HCT116 (cell line): ENCODE results near the gene SLMAP. TPM values are rescaled to one million over a fixed set of nuclear protein-coding genes. Genes with fewer than 3 reads are reported as not detected.

ENCODE experiments used
- ATAC-seq: fragments of 200-7000 bp; cut with Tn5 transposase; 2 replicates; pipeline ENCODE4 v1.9.1; 2020; ENCODE audit warnings: mild to moderate bottlenecking, moderate library complexity
- BruUV-seq: library from RNA; stranded (reverse); fragments of 400-500 nt; replicated peaks from 2 replicates; lab custom pipeline; 2021; lab: Mats Ljungman, UMichigan
- CTCF ChIA-PET: fragments of 300-600 bp; sonication (Branson Sonifier 250); formaldehyde crosslinking; loops from one replicate; lab custom pipeline; 2021; ENCODE audit warnings: antibody characterized with exemption; lab: Charles Lee
- POLR2A ChIA-PET: fragments of 300-600, 350-600 bp; sonication (Branson Sonifier 250); formaldehyde crosslinking; loops from one replicate; lab custom pipeline; 2021; ENCODE audit warnings: antibody characterized with exemption; lab: Charles Lee
- RAD21 ChIA-PET, 2 experiments: fragments of 300-600 bp; sonication (Branson Sonifier 250); formaldehyde crosslinking; loops; one replicate each; lab custom pipeline; 2023; ENCODE audit warnings: low total read pairs in 2 of 2; ENCODE audit not compliant: uncharacterized antibody in 2 of 2, unreplicated experiment in 2 of 2, low non-redundant PET in 1 of 2; lab: Charles Lee
- DNase-seq: peaks from one replicate; pipeline ENCODE4 v3.0.0-alpha.2; 2010; ENCODE audit warnings: low read depth, low spot score
- H2AFZ ChIP-seq: fragments of 200-600 bp; shearing (Covaris generic), sonication (generic); 2 replicates; pipeline ENCODE4 v1.6.1; 2017; ENCODE audit warnings: low read depth, mixed run types, mixed read lengths, antibody characterized with exemption, low read length; ENCODE audit not compliant: poor library complexity, severe bottlenecking
- H3K27ac ChIP-seq: 2 replicates; pipeline ENCODE4 v1.5.1; 2012; ENCODE audit warnings: low read depth, low read length
- H3K27me3 ChIP-seq: fragments of 200-600 bp; sonication (generic); 2 replicates; pipeline ENCODE4 v1.6.1; 2016; ENCODE audit warnings: mixed run types, low read length, mixed read lengths; ENCODE audit not compliant: insufficient read depth
- H3K36me3 ChIP-seq, 2 experiments: fragments of 200-500 bp in 1 of 2; fragments of 200-600 bp in 1 of 2; sonication (Bioruptor generic) in 1 of 2; sonication (generic) in 1 of 2; 2 replicates each; pipeline versions ENCODE4 v1.5.1 to v1.6.1; 2014 to 2016; ENCODE audit warnings: low read length in 2 of 2, inconsistent platforms in 1 of 2, mixed read lengths in 1 of 2, mixed run types in 1 of 2; ENCODE audit not compliant: insufficient read depth in 2 of 2, control insufficient read depth in 1 of 2
- H3K4me1 ChIP-seq, 2 experiments: fragments of 200-600 bp in 1 of 2; sonication (generic) in 1 of 2; 2 replicates each; pipeline versions ENCODE4 v1.5.1 to v1.6.1; 2012 to 2017; ENCODE audit warnings: low read length in 2 of 2, inconsistent platforms in 1 of 2, mild to moderate bottlenecking in 1 of 2, mixed read lengths in 1 of 2, mixed run types in 1 of 2, moderate library complexity in 1 of 2; ENCODE audit not compliant: insufficient read depth in 2 of 2, control insufficient read depth in 1 of 2
- H3K4me2 ChIP-seq: fragments of 200-600 bp; sonication (generic); 2 replicates; pipeline ENCODE4 v1.6.1; 2017; ENCODE audit warnings: mixed run types, low read length, mixed read lengths
- H3K4me3 ChIP-seq, 2 experiments: fragments of 200-600 bp in 1 of 2; sonication (generic) in 1 of 2; replicated peaks in 1 of 2; 2 replicates each; pipeline ENCODE4 v1.5.1; 2011 to 2016; ENCODE audit warnings: low read length in 2 of 2, control low read depth in 1 of 2, low read depth in 1 of 2, mild to moderate bottlenecking in 1 of 2, mixed read lengths in 1 of 2, mixed run types in 1 of 2
- H3K79me2 ChIP-seq: fragments of 200-600 bp; sonication (generic); 2 replicates; pipeline ENCODE4 v1.6.1; 2017; ENCODE audit warnings: mild to moderate bottlenecking, mixed run types, low read length, moderate library complexity, mixed read lengths; ENCODE audit not compliant: insufficient read depth
- H3K9ac ChIP-seq: fragments of 200-600 bp; sonication (generic); 2 replicates; pipeline ENCODE4 v1.6.1; 2016; ENCODE audit warnings: low read length, mixed read lengths
- H3K9me2 ChIP-seq: fragments of 200-600 bp; sonication (generic), shearing (Covaris generic); 2 replicates; pipeline ENCODE4 v1.6.1; 2017; ENCODE audit warnings: mixed run types, mild to moderate bottlenecking, moderate library complexity; ENCODE audit not compliant: insufficient read depth
- H3K9me3 ChIP-seq, 2 experiments: fragments of 200-500 bp in 1 of 2; fragments of 200-600 bp in 1 of 2; sonication (Bioruptor generic) in 1 of 2; sonication (generic) in 1 of 2; 2 replicates each; pipeline ENCODE4 v1.6.1; 2014 to 2017; ENCODE audit warnings: low read length in 2 of 2, mixed read lengths in 2 of 2, inconsistent platforms in 1 of 2, low read depth in 1 of 2, mild to moderate bottlenecking in 1 of 2, mixed run types in 1 of 2, moderate library complexity in 1 of 2; ENCODE audit not compliant: control insufficient read depth in 1 of 2, insufficient read depth in 1 of 2
- H4K20me1 ChIP-seq: fragments of 200-600 bp; sonication (generic), shearing (Covaris generic); 2 replicates; pipeline ENCODE4 v1.6.1; 2017; ENCODE audit warnings: mixed run types, mild to moderate bottlenecking, moderate library complexity; ENCODE audit not compliant: insufficient read depth
- CBX3 ChIP-seq: IDR thresholded peaks from 2 replicates; pipeline ENCODE4 v1.6.1; 2012; ENCODE audit warnings: low read depth
- ELF1 ChIP-seq: IDR thresholded peaks from 2 replicates; pipeline ENCODE4 v1.6.1; 2012; ENCODE audit warnings: low read depth, borderline replicate concordance
- POLR2A ChIP-seq: IDR thresholded peaks from 2 replicates; pipeline ENCODE4 v1.7.0; 2011; ENCODE audit warnings: borderline replicate concordance; ENCODE audit not compliant: insufficient read depth, insufficient read length; ENCODE audit errors: extremely low read depth
- RAD21 ChIP-seq: IDR thresholded peaks from 2 replicates; pipeline ENCODE4 v1.6.1; 2012; ENCODE audit warnings: low read depth, mild to moderate bottlenecking
- REST ChIP-seq: IDR thresholded peaks from 2 replicates; pipeline ENCODE4 v1.6.1; 2012; ENCODE audit warnings: low read depth
- SIN3A ChIP-seq: IDR thresholded peaks from 2 replicates; pipeline ENCODE4 v1.6.1; 2012; ENCODE audit warnings: low read depth
- TCF7L2 ChIP-seq: IDR thresholded peaks from 2 replicates; pipeline ENCODE4 v1.7.0; 2011; ENCODE audit warnings: borderline replicate concordance, inconsistent platforms; ENCODE audit not compliant: insufficient read depth, insufficient read length; ENCODE audit errors: extremely low read depth
- ZBTB33 ChIP-seq: IDR thresholded peaks from 2 replicates; pipeline ENCODE4 v1.6.1; 2011; ENCODE audit warnings: mild to moderate bottlenecking, low read length, moderate library complexity; ENCODE audit not compliant: insufficient replicate concordance; ENCODE audit errors: extremely low read depth
- intact Hi-C: fragments of 100-400 bp; cut with micrococcal nuclease; formaldehyde crosslinking; loops from 2 replicates; pipeline ENCODE4 v1.10.0; 2022
- total RNA-seq: library from RNA; stranded (reverse); gene quantifications from one replicate; pipeline ENCODE4 v1.2.1, GENCODE V29; 2021; ENCODE audit not compliant: unreplicated experiment
- TF ChIP-seq, protein P1 (sequence below): IDR thresholded peaks from 2 replicates; pipeline ENCODE4 v1.6.1; 2012

SLMAP gene
- total RNA-seq, 1 experiment from 2014 or later = 81.0 TPM

- ATAC-seq = no peak
- POLR2A ChIA-PET = no interaction called here
- H2AFZ ChIP-seq = no peak overlapping the region
These were observed 12.6 kb upstream of the SLMAP start for GRCh38 chr3:57743496-57743895.

More at GRCh38 chr3:57743496-57743895, 12.6 kb upstream of the SLMAP start:
- H3K27me3 ChIP-seq = no peaks in the 10 kb centered on the region
- RAD21 ChIA-PET = no interaction called here
- no TSS peak for BruUV-seq
- no peaks in the 10 kb centered on the region for H3K79me2 ChIP-seq
- no peaks in the 10 kb centered on the region for H3K36me3 ChIP-seq
- DNase-seq = no peak
- TF ChIP-seq POLR2A (no peak), RAD21 (no peak), TCF7L2 (no peak), ELF1 (no peak), REST (no peak), CBX3 (no peak), SIN3A (no peak), ZBTB33 (no peak)
- TF ChIP-seq, protein P1, sequence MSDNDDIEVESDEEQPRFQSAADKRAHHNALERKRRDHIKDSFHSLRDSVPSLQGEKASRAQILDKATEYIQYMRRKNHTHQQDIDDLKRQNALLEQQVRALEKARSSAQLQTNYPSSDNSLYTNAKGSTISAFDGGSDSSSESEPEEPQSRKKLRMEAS = no peak
- TF ChIP-seq, all 23 proteins: peak for 0
- no peaks in the 10 kb centered on the region for H3K9me2 ChIP-seq
- no peaks in the 10 kb centered on the region for H4K20me1 ChIP-seq
- H3K4me2 ChIP-seq = no peak overlapping the region
- H3K9me3 ChIP-seq = no peaks in the 10 kb centered on the region
- no peak overlapping the region for H3K27ac ChIP-seq
- intact Hi-C loops = no loop called here
- no peak overlapping the region for H3K9ac ChIP-seq
- no peak overlapping the region for H3K4me3 ChIP-seq
- H3K4me1 ChIP-seq = no peaks in the 10 kb centered on the region
- CTCF ChIA-PET = no interaction called here
